Trophoblast cell (in vitro differentiated cells and primary cell): Measurements from ENCODE around the gene RAB7A.

Experiments
- DNase-seq, 2 donors: peaks; one replicate each; pipeline ENCODE4 v3.0.0-alpha.2; 2016
- H2AFZ ChIP-seq: 2 replicates; pipeline ENCODE4 v1.6.1; 2013; ENCODE audit warnings: low read length, moderate library complexity, mild to moderate bottlenecking; ENCODE audit not compliant: insufficient read depth, poor library complexity
- H2AK5ac ChIP-seq: 2 replicates; pipeline ENCODE4 v1.6.1; 2013; ENCODE audit warnings: mild to moderate bottlenecking, low read length
- H2BK120ac ChIP-seq: 2 replicates; pipeline ENCODE4 v1.6.1; 2013; ENCODE audit warnings: low read length, mild to moderate bottlenecking, moderate library complexity; ENCODE audit not compliant: insufficient read depth, poor library complexity
- H2BK12ac ChIP-seq: 2 replicates; pipeline ENCODE4 v1.6.1; 2013; ENCODE audit warnings: mild to moderate bottlenecking, low read length, moderate library complexity
- H2BK5ac ChIP-seq: 2 replicates; pipeline ENCODE4 v1.6.1; 2013; ENCODE audit warnings: low read length, low read depth, moderate library complexity, mild to moderate bottlenecking; ENCODE audit not compliant: poor library complexity
- H3K14ac ChIP-seq: 2 replicates; pipeline ENCODE4 v1.6.1; 2013; ENCODE audit warnings: mild to moderate bottlenecking, low read length
- H3K18ac ChIP-seq: 2 replicates; pipeline ENCODE4 v1.6.1; 2013; ENCODE audit warnings: mild to moderate bottlenecking, low read length
- H3K23ac ChIP-seq: 2 replicates; pipeline ENCODE4 v1.6.1; 2013; ENCODE audit warnings: low read length
- H3K27ac ChIP-seq: 2 replicates; pipeline ENCODE4 v1.5.1; 2013; ENCODE audit warnings: low read depth, mild to moderate bottlenecking, inconsistent platforms, low read length, moderate library complexity
- H3K27me3 ChIP-seq: 2 replicates; pipeline ENCODE4 v1.6.1; 2013; ENCODE audit warnings: inconsistent platforms, mild to moderate bottlenecking, low read length, moderate library complexity; ENCODE audit not compliant: insufficient read depth
- H3K36me3 ChIP-seq, 2 experiments: 1 replicate in 1 of 2; 2 replicates in 1 of 2; pipeline ENCODE4 v1.6.1; 2013; ENCODE audit warnings: low read length in 2 of 2, mild to moderate bottlenecking in 2 of 2, moderate library complexity in 1 of 2; ENCODE audit not compliant: insufficient read depth in 2 of 2, control insufficient read depth in 1 of 2
- H3K4ac ChIP-seq: 2 replicates; pipeline ENCODE4 v1.6.1; 2013; ENCODE audit warnings: low read depth, mild to moderate bottlenecking, low read length, moderate library complexity
- H3K4me1 ChIP-seq, 2 experiments: 1 replicate in 1 of 2; 2 replicates in 1 of 2; pipeline ENCODE4 v1.6.1; 2013; ENCODE audit warnings: low read length in 2 of 2, mild to moderate bottlenecking in 2 of 2, moderate library complexity in 1 of 2; ENCODE audit not compliant: insufficient read depth in 2 of 2, control insufficient read depth in 1 of 2
- H3K4me2 ChIP-seq: 2 replicates; pipeline ENCODE4 v1.6.1; 2013; ENCODE audit warnings: inconsistent platforms, mild to moderate bottlenecking, low read length, moderate library complexity
- H3K4me3 ChIP-seq: 2 replicates; pipeline ENCODE4 v1.5.1; 2013; ENCODE audit warnings: mild to moderate bottlenecking, low read depth, low read length, inconsistent platforms
- H3K79me1 ChIP-seq: one replicate; pipeline ENCODE4 v1.6.1; 2013; ENCODE audit warnings: low read length
- H3K79me2 ChIP-seq: 2 replicates; pipeline ENCODE4 v1.6.1; 2013; ENCODE audit warnings: low read length, mild to moderate bottlenecking; ENCODE audit not compliant: control insufficient read depth, insufficient read depth, poor library complexity
- H3K9ac ChIP-seq: 2 replicates; pipeline ENCODE4 v1.6.1; 2013; ENCODE audit warnings: mild to moderate bottlenecking, low read length
- H3K9me3 ChIP-seq: 2 replicates; pipeline ENCODE4 v1.6.1; 2013; ENCODE audit warnings: low read depth, mild to moderate bottlenecking, control low read depth, inconsistent platforms, low read length; ENCODE audit not compliant: insufficient read depth
- H4K12ac ChIP-seq: 2 replicates; pipeline ENCODE4 v1.6.1; 2013; ENCODE audit warnings: low read depth, mild to moderate bottlenecking, low read length, moderate library complexity
- H4K8ac ChIP-seq: 2 replicates; pipeline ENCODE4 v1.6.1; 2013; ENCODE audit warnings: low read depth, mild to moderate bottlenecking, low read length, moderate library complexity
- H4K91ac ChIP-seq: one replicate; pipeline ENCODE4 v1.6.1; 2013; ENCODE audit warnings: low read depth, mild to moderate bottlenecking, low read length, moderate library complexity
- WGBS: extraction: QIAGEN DNeasy Blood & Tissue Kit; methylation state at CpG from one replicate; pipeline ENCODE4 v1.1.7; 2013; ENCODE audit warnings: missing lambda C conversion rate; ENCODE audit not compliant: insufficient read length, insufficient coverage; ENCODE audit errors: extremely low coverage; 5-methylcytosine and 5-hydroxymethylcytosine counted together

The RAB7A gene

DNA sequence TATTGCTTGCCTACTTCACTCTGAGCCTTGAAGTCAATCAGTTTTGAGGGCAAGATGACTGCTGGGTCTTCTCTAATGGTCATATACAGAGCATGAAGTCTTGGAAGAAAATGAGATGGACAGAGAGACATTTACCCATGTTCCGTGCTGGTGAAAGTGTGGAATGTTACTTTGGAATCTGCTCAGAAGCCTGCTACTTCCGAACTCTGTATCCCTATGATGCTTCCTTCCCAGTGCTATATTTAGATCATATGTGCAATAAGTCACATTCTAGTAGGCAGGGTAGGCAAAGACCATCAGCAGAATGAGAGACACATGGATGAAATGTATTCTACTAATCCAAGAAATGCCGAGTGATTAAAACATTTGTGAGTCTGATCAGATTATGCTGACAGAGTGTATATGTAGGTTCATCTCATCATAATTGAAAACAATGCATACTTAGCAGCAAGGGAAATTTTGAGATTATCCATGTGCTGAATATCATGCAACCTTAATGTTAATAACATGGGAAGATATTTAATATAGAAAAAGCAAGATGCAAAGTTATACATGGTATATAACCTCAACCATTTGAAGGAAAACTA, 60.5 kb downstream of the RAB7A start:
- no peak overlapping the region for H4K12ac ChIP-seq
- no peak overlapping the region for H3K14ac ChIP-seq
- peaks cover 0 to 4% of the 10 kb centered on the region in 2 experiments for H3K36me3 ChIP-seq
- H3K27ac ChIP-seq: no peak overlapping the region
- no peak overlapping the region for H2BK12ac ChIP-seq
- H3K79me1 ChIP-seq: no peaks in the 10 kb centered on the region
- no peak overlapping the region for H4K91ac ChIP-seq
- H2AFZ ChIP-seq: no peak overlapping the region
- no peak overlapping the region for H3K23ac ChIP-seq
- no CpG with 5 or more reads among the region's 3 CpGs for WGBS
- no peak overlapping the region for H3K4me3 ChIP-seq
- H4K8ac ChIP-seq: no peak overlapping the region
- no peak overlapping the region for H2BK5ac ChIP-seq
- peaks cover 10% of the 10 kb centered on the region for H3K79me2 ChIP-seq
- no peak overlapping the region for H2BK120ac ChIP-seq
- no peak overlapping the region for H3K4me2 ChIP-seq
- H3K27me3 ChIP-seq: no peaks in the 10 kb centered on the region
- peak overlapping the region; percentile 85 for H3K4ac ChIP-seq
- H2AK5ac ChIP-seq: no peak overlapping the region
- peaks cover 4 to 13% of the 10 kb centered on the region in 2 experiments for H3K4me1 ChIP-seq
- H3K9ac ChIP-seq: no peak overlapping the region
- no peak for DNase-seq
- no peak overlapping the region for H3K18ac ChIP-seq
- no peaks in the 10 kb centered on the region for H3K9me3 ChIP-seq

- H3K23ac ChIP-seq: no peak overlapping the region
- H3K4ac ChIP-seq: peak overlapping the region; percentile 80
- no peaks in the 10 kb centered on the region for H3K79me1 ChIP-seq
- H3K4me2 ChIP-seq: no peak overlapping the region
- peaks cover 6% of the 10 kb centered on the region for H3K79me2 ChIP-seq
- H2BK12ac ChIP-seq: no peak overlapping the region
- no peak overlapping the region for H2AFZ ChIP-seq
- DNase-seq: peak; percentile 48 to 78
- no peak overlapping the region for H2BK120ac ChIP-seq
- no peak overlapping the region for H2AK5ac ChIP-seq
- H2BK5ac ChIP-seq: no peak overlapping the region
- H3K18ac ChIP-seq: no peak overlapping the region
- peak overlapping the region; percentile 32 for H4K8ac ChIP-seq
- no peaks in the 10 kb centered on the region for H3K27me3 ChIP-seq
- peaks cover 0 to 4% of the 10 kb centered on the region in 2 experiments for H3K36me3 ChIP-seq
- H3K14ac ChIP-seq: no peak overlapping the region
- H3K9me3 ChIP-seq: no peaks in the 10 kb centered on the region
- no peak overlapping the region for H3K27ac ChIP-seq
- H3K4me1 ChIP-seq: peaks cover 0 to 9% of the 10 kb centered on the region in 2 experiments
- H3K9ac ChIP-seq: no peak overlapping the region
- H3K4me3 ChIP-seq: no peak overlapping the region
- no CpG with 5 or more reads among the region's 12 CpGs for WGBS
- H4K91ac ChIP-seq: no peak overlapping the region
- no peak overlapping the region for H4K12ac ChIP-seq
Observed at GRCh38 chr3:128787256-128788253, 61.6 kb downstream of the RAB7A start.

DNA sequence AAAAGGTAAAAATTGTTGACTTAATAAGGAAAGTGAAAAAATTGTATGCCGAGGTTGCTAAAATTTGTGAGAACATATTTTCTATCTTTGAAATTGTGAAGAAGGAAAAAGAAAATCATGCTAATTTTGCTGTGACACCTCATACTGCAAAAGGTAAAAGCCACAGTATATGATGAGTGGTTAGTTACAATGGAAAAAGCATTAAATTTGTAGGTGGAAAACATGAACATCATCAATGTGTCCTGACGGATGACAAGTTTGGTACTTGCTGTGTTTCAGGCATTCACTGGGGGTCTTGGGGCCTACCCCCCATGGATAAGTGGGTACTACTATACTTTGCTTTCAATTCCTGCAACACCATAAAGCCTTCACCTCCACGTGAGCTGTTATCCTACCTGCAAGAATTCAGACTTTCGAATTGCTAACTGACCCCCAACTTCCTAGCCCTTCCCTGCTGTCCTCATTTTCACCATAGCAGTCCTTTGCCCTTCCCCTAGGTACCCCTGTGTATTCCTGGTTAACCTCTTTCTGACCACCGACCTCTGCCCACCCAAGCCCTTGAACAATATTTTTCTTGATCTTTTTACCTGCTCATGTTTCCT, 62.4 kb downstream of the RAB7A start:
- Histone ChIP-seq H3K4ac (peak overlapping the region; percentile 2), H4K91ac (no peak overlapping the region), H4K8ac (no peak overlapping the region), H3K36me3 (peaks cover 0 to 4% of the 10 kb centered on the region in 2 experiments), H3K79me1 (no peaks in the 10 kb centered on the region), H3K27me3 (no peaks in the 10 kb centered on the region), H2BK5ac (no peak overlapping the region), H3K79me2 (peaks cover 6% of the 10 kb centered on the region), H2BK120ac (no peak overlapping the region), H3K4me2 (no peak overlapping the region), H3K9me3 (no peaks in the 10 kb centered on the region), H3K4me1 (peaks cover 0 to 9% of the 10 kb centered on the region in 2 experiments), H3K14ac (no peak overlapping the region), H3K27ac (no peak overlapping the region), H4K12ac (no peak overlapping the region), H3K9ac (no peak overlapping the region), H2AFZ (no peak overlapping the region), H3K18ac (no peak overlapping the region), H2BK12ac (no peak overlapping the region), H2AK5ac (no peak overlapping the region), H3K23ac (no peak overlapping the region), H3K4me3 (no peak overlapping the region)
- no CpG with 5 or more reads among the region's 5 CpGs for WGBS
- no peak for DNase-seq

- no CpG with 5 or more reads among the region's 2 CpGs for WGBS
- Histone ChIP-seq H3K79me1 (no peaks in the 10 kb centered on the region), H3K27ac (no peak overlapping the region), H3K27me3 (no peaks in the 10 kb centered on the region), H2BK12ac (no peak overlapping the region), H4K8ac (no peak overlapping the region), H3K23ac (no peak overlapping the region), H3K4ac (no peak overlapping the region), H3K4me3 (no peak overlapping the region), H2AK5ac (no peak overlapping the region), H3K9ac (no peak overlapping the region), H3K4me2 (no peak overlapping the region), H2AFZ (no peak overlapping the region), H2BK5ac (no peak overlapping the region), H3K36me3 (peaks cover 11 to 18% of the 10 kb centered on the region in 2 experiments), H2BK120ac (no peak overlapping the region), H4K12ac (no peak overlapping the region), H3K79me2 (peaks cover 2% of the 10 kb centered on the region), H3K4me1 (peaks cover 0 to 2% of the 10 kb centered on the region in 2 experiments), H3K18ac (no peak overlapping the region), H4K91ac (no peak overlapping the region), H3K14ac (no peak overlapping the region), H3K9me3 (no peaks in the 10 kb centered on the region)
- DNase-seq: peak; percentile 70 to 83
Observed at GRCh38 chr3:128794067-128794768, 68.2 kb downstream of the RAB7A start.
